Measurements from ENCODE around the gene PTPRZ1. TPM values are rescaled to one million over a fixed set of nuclear protein-coding genes. Genes with fewer than 3 reads are reported as not detected.

PTPRZ1 gene
- total RNA-seq, 1 experiment from 2014 or later = 105 TPM

DNA sequence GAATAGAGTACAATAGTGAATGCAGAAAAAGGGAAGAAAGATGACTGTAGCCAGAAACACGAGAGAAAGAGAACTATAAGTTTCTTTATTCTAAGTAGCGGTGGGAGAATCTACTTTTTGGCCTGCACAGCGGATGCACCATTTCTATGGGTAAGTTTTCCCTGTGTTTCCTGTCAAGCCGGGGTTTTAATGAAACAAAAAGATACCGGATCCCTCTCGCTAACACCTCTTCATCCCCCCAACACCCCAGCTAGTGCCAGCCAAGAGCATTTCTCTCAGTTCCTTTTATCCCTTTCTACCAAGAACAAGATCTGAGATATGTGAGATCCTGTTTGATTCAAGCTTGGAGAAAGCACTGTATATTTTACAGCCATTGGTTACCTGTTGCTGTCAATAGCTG is 14.7 kb downstream of the PTPRZ1 start:
- no peaks in the 10 kb centered on the region for H3K27me3 Mint-ChIP-seq (ENCODE audit: low read depth)
- no peak for DNase-seq (ENCODE audit: low spot score)
- peaks cover 54% of the 10 kb centered on the region for H3K4me1 Mint-ChIP-seq
- no peak for TF ChIP-seq HMGA2 (CRISPR knock-in tag; IDR thresholded peaks at IDR 0.05)
- TF ChIP-seq GABPB1 (CRISPR knock-in tag; IDR thresholded peaks at IDR 0.05) = no peak
- CTCF ChIA-PET = no interaction called here
- no peak for ATAC-seq
- H3K27ac Mint-ChIP-seq = peak overlapping the region; percentile 81
- POLR2A ChIA-PET = no interaction called here
- peaks cover 4% of the 10 kb centered on the region for H3K36me3 Mint-ChIP-seq
- H3K9me3 Mint-ChIP-seq = no peaks in the 10 kb centered on the region
- no peak overlapping the region for H3K4me3 Mint-ChIP-seq

DNA sequence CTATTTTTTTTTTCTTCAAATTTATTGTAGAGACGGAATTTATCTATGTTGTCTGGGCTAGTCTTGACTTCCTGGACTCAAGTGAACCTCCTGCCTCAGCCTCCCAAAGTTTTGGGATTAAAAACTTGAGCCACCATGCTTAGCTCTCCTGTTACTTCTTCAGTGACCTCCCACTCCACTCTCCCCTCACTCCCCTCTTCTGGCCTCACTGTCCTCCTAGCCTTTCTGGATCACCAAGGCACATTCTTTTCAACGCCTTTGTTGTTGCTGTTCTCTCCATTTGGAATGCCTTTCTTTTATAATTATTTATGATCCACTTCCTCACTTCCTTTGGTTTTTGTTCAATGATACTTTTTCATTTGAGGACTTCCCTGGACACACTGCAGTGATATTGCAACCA is 17.9 kb downstream of the PTPRZ1 start:
- H3K27ac Mint-ChIP-seq = no peak overlapping the region
- no peak overlapping the region for H3K4me3 Mint-ChIP-seq
- ChIA-PET CTCF (interaction anchor here (1.2 to 1.3 kb wide), 2 partner anchors 12 to 104 kb away, joined by 3 to 6 read pairs; no protein-coding TSS in a partner anchor), POLR2A (no interaction called here)
- peaks cover 35% of the 10 kb centered on the region for H3K4me1 Mint-ChIP-seq
- DNase-seq (ENCODE audit: low spot score) (no peak), ATAC-seq (peak; percentile 53; the same call in 1 of the 2 replicates)
- H3K36me3 Mint-ChIP-seq = peaks cover 17% of the 10 kb centered on the region
- no peaks in the 10 kb centered on the region for H3K27me3 Mint-ChIP-seq (ENCODE audit: low read depth)
- TF ChIP-seq NR1H2 (CRISPR knock-in tag; IDR thresholded peaks at IDR 0.05) (no peak), ZBTB21 (CRISPR knock-in tag; IDR thresholded peaks at IDR 0.05; ENCODE audit: borderline replicate concordance) (no peak), SP1 (CRISPR knock-in tag; conservative IDR thresholded peaks at IDR 0.05) (no peak), ZSCAN18 (CRISPR knock-in tag; IDR thresholded peaks at IDR 0.05) (no peak), HMGXB4 (CRISPR knock-in tag; IDR thresholded peaks at IDR 0.05) (no peak), RELA (CRISPR knock-in tag; IDR thresholded peaks at IDR 0.05; ENCODE audit: borderline replicate concordance) (no peak), TEAD1 (CRISPR knock-in tag; IDR thresholded peaks at IDR 0.05) (no peak), ZNF232 (CRISPR knock-in tag; IDR thresholded peaks at IDR 0.05) (no peak), ZNF671 (CRISPR knock-in tag; IDR thresholded peaks at IDR 0.05) (no peak), NR3C1 (CRISPR knock-in tag; conservative IDR thresholded peaks at IDR 0.05; ENCODE audit: low read depth) (no peak), CBFB (CRISPR knock-in tag; IDR thresholded peaks at IDR 0.05; ENCODE audit: low read depth) (no peak), ZBTB43 (CRISPR knock-in tag; IDR thresholded peaks at IDR 0.05) (no peak)
- TF ChIP-seq, protein P1, sequence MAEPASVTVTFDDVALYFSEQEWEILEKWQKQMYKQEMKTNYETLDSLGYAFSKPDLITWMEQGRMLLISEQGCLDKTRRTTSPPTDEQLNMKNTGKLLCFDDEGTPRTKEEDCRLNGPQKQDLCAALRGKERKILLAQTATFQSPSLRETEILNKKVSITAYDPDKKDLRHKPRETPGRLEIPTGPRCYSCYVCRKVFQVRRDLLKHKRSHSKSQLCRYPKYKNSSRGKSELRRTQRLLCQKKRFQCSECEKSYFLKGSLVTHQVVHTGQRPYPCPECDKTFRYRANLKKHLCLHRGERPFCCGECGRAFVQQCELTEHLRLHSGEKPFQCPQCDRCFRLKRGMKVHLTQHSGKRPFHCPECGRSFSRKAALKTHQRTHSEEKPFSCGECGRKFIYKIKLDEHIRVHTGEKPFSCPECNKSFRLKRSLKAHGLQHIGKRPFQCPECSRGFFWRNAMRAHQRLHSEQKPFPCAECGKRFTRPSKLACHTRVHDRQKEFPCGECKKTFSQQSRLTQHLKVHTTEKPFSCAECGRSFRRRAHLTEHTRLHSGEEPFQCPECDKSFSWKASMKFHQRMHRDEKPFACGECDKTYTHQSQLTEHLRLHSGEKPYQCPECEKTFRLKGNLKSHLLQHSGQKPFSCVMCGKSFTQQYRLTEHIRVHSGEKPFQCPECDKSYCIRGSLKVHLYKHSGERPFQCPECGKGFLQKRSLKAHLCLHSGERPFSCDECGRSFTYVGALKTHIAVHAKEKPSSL (CRISPR knock-in tag; conservative IDR thresholded peaks at IDR 0.05) = no peak
- TF ChIP-seq, protein P2, sequence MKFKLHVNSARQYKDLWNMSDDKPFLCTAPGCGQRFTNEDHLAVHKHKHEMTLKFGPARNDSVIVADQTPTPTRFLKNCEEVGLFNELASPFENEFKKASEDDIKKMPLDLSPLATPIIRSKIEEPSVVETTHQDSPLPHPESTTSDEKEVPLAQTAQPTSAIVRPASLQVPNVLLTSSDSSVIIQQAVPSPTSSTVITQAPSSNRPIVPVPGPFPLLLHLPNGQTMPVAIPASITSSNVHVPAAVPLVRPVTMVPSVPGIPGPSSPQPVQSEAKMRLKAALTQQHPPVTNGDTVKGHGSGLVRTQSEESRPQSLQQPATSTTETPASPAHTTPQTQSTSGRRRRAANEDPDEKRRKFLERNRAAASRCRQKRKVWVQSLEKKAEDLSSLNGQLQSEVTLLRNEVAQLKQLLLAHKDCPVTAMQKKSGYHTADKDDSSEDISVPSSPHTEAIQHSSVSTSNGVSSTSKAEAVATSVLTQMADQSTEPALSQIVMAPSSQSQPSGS (CRISPR knock-in tag; IDR thresholded peaks at IDR 0.05; ENCODE audit: borderline replicate concordance, low read depth) = no peak
- TF ChIP-seq, protein P3, sequence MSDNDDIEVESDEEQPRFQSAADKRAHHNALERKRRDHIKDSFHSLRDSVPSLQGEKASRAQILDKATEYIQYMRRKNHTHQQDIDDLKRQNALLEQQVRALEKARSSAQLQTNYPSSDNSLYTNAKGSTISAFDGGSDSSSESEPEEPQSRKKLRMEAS (CRISPR knock-in tag; IDR thresholded peaks at IDR 0.05) = no peak
- TF ChIP-seq, protein P4, sequence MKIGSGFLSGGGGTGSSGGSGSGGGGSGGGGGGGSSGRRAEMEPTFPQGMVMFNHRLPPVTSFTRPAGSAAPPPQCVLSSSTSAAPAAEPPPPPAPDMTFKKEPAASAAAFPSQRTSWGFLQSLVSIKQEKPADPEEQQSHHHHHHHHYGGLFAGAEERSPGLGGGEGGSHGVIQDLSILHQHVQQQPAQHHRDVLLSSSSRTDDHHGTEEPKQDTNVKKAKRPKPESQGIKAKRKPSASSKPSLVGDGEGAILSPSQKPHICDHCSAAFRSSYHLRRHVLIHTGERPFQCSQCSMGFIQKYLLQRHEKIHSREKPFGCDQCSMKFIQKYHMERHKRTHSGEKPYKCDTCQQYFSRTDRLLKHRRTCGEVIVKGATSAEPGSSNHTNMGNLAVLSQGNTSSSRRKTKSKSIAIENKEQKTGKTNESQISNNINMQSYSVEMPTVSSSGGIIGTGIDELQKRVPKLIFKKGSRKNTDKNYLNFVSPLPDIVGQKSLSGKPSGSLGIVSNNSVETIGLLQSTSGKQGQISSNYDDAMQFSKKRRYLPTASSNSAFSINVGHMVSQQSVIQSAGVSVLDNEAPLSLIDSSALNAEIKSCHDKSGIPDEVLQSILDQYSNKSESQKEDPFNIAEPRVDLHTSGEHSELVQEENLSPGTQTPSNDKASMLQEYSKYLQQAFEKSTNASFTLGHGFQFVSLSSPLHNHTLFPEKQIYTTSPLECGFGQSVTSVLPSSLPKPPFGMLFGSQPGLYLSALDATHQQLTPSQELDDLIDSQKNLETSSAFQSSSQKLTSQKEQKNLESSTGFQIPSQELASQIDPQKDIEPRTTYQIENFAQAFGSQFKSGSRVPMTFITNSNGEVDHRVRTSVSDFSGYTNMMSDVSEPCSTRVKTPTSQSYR (CRISPR knock-in tag; IDR thresholded peaks at IDR 0.05) = no peak
- no peaks in the 10 kb centered on the region for H3K9me3 Mint-ChIP-seq

All from WTC11 (cell line).